Measurements from ENCODE around the gene FGF21.

Gene FGF21

GRCh38 chr19:48728911-48729664, 26.2 kb upstream of the FGF21 start:
- no peak for FAIRE-seq

GRCh38 chr19:48731452-48731851, 23.9 kb upstream of the FGF21 start:
- FAIRE-seq: no peak

- FAIRE-seq: no peak
Measured at GRCh38 chr19:48734625-48735024, 20.7 kb upstream of the FGF21 start.

- no peak for FAIRE-seq
Measured at GRCh38 chr19:48735031-48735615, 20.2 kb upstream of the FGF21 start.

GRCh38 chr19:48737360-48737998, 17.8 kb upstream of the FGF21 start:
- no peak for FAIRE-seq

GRCh38 chr19:48738557-48739403, 16.5 kb upstream of the FGF21 start:
- no peak for FAIRE-seq

GRCh38 chr19:48739404-48740163, 15.7 kb upstream of the FGF21 start:
- FAIRE-seq: no peak

- FAIRE-seq: no peak
Measured at GRCh38 chr19:48740164-48740972, 15.0 kb upstream of the FGF21 start, which contains the start of gene RASIP1. Gene RASIP1 (minus strand): TSS chr19:48740610. CDS start chr19:48740282, 328 bp downstream.

- FAIRE-seq: no peak
Measured at GRCh38 chr19:48741129-48741999, 14.0 kb upstream of the FGF21 start.

- no peak for FAIRE-seq
Measured at GRCh38 chr19:48742096-48742495, 13.2 kb upstream of the FGF21 start.

GRCh38 chr19:48745208-48745995, 9.9 kb upstream of the FGF21 start:
- FAIRE-seq: no peak

- FAIRE-seq: no peak
Measured at GRCh38 chr19:48746110-48746509, 9.2 kb upstream of the FGF21 start.

- FAIRE-seq: no peak
Measured at GRCh38 chr19:48746738-48747575, 8.4 kb upstream of the FGF21 start, which contains the start of gene IZUMO1. Gene IZUMO1 (minus strand): TSS chr19:48746909. CDS start chr19:48745859, 1,050 bp downstream.

- no peak for FAIRE-seq
Measured at GRCh38 chr19:48749571-48750198, 5.6 kb upstream of the FGF21 start.

- FAIRE-seq: no peak
Measured at GRCh38 chr19:48750351-48750750, 5.0 kb upstream of the FGF21 start.

GRCh38 chr19:48750771-48751504, 4.4 kb upstream of the FGF21 start:
- no peak for FAIRE-seq

- FAIRE-seq: no peak
Measured at GRCh38 chr19:48751845-48752495, 3.4 kb upstream of the FGF21 start.
